ENCODE measurements around the gene DONSON.
"Not testable (repeated sequence)": the region's sequence is repeated elsewhere in the genome, so short reads cannot be mapped to it uniquely, and the experiment has no call there.

DNA sequence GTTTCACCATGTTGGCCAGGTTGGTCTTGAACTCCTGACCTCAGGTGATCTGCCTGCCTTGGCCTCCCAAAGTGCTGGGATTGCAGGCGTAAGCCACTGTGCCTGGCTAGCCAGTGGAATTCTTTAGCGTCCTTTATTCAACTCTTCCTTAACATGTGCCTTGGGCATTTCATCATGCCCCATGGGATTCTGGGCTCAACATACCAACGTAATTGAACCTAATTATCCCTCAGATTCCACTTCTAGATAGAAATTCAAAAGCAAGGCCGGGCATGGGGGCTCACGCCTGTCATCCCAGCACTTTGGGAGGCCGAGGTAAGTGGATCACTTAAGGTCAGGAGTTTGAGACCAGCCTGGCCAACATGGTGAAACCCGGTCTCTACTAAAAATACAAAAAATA, 37.7 kb upstream of the DONSON start:
- not testable (repeated sequence) for TF ChIP-seq ZNF274 (IDR thresholded peaks at IDR 0.05; ENCODE audit: low read length); ZNF274 (tag by site-specific recombination; IDR thresholded peaks at IDR 0.05; ENCODE audit: borderline replicate concordance); ZSCAN5A (tag by site-specific recombination; IDR thresholded peaks at IDR 0.05); ZNF558 (tag by site-specific recombination; IDR thresholded peaks at IDR 0.05); ZNF140 (tag by site-specific recombination; IDR thresholded peaks at IDR 0.05); SETDB1 (IDR thresholded peaks at IDR 0.05; ENCODE audit: insufficient read length, low read length); ZNF670 (tag by site-specific recombination; IDR thresholded peaks at IDR 0.05; ENCODE audit: low read depth); ZNF561 (tag by site-specific recombination; IDR thresholded peaks at IDR 0.05; ENCODE audit: borderline replicate concordance)
- TF ChIP-seq, protein P1, sequence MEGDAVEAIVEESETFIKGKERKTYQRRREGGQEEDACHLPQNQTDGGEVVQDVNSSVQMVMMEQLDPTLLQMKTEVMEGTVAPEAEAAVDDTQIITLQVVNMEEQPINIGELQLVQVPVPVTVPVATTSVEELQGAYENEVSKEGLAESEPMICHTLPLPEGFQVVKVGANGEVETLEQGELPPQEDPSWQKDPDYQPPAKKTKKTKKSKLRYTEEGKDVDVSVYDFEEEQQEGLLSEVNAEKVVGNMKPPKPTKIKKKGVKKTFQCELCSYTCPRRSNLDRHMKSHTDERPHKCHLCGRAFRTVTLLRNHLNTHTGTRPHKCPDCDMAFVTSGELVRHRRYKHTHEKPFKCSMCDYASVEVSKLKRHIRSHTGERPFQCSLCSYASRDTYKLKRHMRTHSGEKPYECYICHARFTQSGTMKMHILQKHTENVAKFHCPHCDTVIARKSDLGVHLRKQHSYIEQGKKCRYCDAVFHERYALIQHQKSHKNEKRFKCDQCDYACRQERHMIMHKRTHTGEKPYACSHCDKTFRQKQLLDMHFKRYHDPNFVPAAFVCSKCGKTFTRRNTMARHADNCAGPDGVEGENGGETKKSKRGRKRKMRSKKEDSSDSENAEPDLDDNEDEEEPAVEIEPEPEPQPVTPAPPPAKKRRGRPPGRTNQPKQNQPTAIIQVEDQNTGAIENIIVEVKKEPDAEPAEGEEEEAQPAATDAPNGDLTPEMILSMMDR (tag by site-specific recombination; IDR thresholded peaks at IDR 0.05): not testable (repeated sequence)
- TF ChIP-seq, protein P2, sequence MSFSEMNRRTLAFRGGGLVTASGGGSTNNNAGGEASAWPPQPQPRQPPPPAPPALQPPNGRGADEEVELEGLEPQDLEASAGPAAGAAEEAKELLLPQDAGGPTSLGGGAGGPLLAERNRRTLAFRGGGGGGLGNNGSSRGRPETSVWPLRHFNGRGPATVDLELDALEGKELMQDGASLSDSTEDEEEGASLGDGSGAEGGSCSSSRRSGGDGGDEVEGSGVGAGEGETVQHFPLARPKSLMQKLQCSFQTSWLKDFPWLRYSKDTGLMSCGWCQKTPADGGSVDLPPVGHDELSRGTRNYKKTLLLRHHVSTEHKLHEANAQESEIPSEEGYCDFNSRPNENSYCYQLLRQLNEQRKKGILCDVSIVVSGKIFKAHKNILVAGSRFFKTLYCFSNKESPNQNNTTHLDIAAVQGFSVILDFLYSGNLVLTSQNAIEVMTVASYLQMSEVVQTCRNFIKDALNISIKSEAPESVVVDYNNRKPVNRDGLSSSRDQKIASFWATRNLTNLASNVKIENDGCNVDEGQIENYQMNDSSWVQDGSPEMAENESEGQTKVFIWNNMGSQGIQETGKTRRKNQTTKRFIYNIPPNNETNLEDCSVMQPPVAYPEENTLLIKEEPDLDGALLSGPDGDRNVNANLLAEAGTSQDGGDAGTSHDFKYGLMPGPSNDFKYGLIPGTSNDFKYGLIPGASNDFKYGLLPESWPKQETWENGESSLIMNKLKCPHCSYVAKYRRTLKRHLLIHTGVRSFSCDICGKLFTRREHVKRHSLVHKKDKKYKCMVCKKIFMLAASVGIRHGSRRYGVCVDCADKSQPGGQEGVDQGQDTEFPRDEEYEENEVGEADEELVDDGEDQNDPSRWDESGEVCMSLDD (tag by site-specific recombination; IDR thresholded peaks at IDR 0.05): not testable (repeated sequence)
- TF ChIP-seq, protein P3, sequence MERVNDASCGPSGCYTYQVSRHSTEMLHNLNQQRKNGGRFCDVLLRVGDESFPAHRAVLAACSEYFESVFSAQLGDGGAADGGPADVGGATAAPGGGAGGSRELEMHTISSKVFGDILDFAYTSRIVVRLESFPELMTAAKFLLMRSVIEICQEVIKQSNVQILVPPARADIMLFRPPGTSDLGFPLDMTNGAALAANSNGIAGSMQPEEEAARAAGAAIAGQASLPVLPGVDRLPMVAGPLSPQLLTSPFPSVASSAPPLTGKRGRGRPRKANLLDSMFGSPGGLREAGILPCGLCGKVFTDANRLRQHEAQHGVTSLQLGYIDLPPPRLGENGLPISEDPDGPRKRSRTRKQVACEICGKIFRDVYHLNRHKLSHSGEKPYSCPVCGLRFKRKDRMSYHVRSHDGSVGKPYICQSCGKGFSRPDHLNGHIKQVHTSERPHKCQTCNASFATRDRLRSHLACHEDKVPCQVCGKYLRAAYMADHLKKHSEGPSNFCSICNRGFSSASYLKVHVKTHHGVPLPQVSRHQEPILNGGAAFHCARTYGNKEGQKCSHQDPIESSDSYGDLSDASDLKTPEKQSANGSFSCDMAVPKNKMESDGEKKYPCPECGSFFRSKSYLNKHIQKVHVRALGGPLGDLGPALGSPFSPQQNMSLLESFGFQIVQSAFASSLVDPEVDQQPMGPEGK (tag by site-specific recombination; IDR thresholded peaks at IDR 0.05): not testable (repeated sequence)

Data from HEK293 (cell line).